Retina (tissue), 1 donor: ENCODE data around the gene ARHGEF6.
A peak's percentile ranks its signal among the peaks of the same experiment; 100 is the strongest.
"Not testable (repeated sequence)": the region's sequence is repeated elsewhere in the genome, so short reads cannot be mapped to it uniquely, and the experiment has no call there.

Experiments used
- DNase-seq: peaks from one replicate; pipeline ENCODE4 v3.0.0-alpha.2; 2016

Gene ARHGEF6

DNA sequence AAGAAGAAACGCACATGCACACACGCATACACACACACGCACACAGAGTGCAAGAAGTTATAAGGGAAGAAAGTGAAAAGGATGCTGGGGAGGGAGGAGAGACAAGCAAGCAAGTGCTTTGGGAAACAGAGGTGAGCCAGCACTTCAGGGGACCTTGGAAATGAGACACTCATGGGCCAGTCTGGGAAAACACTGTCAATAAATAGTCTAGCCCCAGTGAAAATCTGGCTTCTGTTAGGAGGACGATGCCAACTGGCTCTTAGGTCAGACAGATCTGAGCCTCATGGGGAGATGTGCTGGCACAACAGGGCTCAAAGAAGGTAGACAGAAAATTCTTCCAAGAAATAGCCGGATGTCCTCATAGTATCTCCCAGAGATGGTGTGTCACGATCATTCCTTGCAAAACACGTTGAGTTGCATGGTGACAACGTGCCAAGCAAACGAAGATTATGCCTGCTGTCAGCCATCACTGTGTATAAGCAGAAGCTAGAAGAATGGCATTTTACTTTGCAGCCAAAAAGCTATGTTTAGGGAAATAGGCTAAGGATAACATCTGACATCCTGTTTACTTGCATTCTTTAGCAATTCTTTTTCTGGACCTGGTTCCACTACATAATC lies 557 bp upstream of the ARHGEF6 start:
- DNase-seq = no peak

DNA sequence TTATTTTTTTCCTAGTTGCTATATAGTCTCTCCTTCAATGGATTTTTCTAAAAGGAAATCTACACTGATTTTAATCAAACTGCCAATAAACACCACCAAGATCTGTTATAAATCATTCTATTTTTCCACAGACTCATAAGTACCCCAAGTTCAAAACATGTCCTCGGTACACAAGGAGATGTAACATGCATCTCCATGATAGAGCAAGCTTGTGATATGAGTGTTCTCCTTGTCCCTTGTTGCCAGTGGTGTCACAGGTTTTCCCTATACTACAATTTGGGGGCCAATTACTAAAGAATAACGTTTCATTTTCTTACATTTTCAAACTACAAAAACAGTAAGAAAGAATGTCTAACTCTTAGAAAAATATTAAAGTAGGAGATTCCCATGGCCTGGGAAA lies 491 bp downstream of the ARHGEF6 start:
- no peak for DNase-seq

DNA sequence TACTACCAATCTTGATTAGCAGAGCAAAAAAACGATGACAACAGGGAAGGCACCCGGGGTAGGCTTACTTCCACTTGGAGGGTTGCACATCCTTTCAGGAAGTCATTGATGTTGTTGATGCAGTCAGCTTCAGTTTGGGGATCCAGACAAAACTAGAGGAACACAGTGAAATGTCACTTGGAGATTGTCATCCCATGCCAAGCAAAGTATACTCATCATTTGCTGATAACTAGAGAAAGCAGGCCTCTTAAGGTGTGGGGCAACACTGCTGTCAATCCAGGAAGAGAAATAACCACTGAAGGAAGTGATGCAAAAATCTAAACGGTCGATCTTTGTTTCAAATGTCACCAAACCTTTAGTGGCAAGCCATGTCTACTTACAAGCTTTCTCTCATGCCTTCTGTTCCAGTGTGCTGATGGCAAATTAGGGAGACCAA lies 1.4 kb downstream of the ARHGEF6 start:
- no peak for DNase-seq

DNA sequence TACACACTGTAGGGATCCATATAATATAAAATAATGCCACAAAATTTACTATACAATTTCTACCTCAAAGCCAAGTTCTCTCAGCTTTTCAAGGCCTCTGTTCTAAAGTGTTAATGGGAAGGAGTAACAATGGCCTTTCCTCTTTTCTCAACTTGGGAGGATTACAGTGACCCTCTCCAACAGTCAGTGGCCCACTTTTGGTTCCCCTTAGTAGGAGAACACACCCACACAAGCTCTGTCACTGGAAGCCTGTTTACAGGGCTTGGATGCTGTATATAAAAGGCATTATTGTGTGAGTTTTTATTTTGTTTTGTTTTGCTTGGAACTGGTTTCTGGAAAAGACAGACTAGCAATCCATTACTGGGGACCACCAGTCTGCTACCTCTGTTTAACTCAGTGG lies 1.8 kb downstream of the ARHGEF6 start:
- no peak for DNase-seq

DNA sequence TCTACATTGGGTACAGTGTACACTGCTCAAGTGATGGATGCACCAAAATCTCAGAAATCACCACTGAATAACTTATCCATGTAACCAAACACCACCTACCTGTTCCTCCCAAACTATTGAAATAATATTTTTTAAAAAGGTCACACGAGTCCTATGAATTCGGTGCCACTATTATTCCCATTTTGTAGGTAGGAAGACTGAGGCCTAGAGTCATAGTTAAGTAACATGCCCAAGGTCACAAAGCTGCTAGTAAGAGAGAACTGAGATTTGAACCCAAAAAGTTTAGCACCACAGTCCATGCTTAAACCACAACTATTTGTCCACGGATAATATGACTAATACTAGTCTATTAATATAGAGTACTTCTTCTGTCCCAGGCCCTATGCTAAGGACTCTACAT lies 2.7 kb downstream of the ARHGEF6 start:
- no peak for DNase-seq

DNA sequence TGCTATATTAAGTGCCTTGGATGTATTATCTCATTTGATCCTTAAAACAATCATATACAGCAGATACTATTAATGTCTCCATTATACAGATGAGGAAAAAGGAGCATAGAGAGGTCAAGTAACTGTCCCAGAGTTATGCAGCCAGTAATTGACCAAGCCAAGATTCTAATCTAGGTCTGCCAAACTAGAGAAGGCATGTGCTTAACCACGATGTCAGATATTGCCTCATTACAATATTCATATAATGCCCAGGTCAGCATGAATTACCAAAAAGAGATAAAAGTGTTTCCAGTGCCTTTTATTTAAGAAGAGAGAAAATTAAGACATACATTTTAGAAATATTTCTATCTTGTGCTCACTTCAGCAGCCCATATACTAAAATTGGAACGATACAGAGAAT lies 7.1 kb downstream of the ARHGEF6 start:
- no peak for DNase-seq

DNA sequence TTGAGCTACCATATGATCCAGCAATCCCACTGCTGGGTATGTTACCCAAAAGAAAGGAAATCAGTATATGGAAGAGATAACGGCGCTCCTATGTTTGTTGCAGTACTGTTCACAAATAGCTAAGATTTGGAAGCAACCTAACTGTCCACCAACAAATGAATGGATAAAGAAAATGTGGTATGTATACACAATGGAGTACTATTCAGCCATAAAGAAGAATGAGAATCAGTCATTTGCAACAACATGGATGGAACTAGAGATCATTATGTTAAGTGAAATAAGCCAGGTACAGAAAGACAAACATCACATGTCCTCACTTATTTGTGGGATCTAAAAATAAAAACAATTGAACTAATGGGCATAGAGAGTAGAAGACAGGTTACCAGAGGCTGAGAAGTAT lies 8.9 kb downstream of the ARHGEF6 start:
- not testable (repeated sequence) for DNase-seq

DNA sequence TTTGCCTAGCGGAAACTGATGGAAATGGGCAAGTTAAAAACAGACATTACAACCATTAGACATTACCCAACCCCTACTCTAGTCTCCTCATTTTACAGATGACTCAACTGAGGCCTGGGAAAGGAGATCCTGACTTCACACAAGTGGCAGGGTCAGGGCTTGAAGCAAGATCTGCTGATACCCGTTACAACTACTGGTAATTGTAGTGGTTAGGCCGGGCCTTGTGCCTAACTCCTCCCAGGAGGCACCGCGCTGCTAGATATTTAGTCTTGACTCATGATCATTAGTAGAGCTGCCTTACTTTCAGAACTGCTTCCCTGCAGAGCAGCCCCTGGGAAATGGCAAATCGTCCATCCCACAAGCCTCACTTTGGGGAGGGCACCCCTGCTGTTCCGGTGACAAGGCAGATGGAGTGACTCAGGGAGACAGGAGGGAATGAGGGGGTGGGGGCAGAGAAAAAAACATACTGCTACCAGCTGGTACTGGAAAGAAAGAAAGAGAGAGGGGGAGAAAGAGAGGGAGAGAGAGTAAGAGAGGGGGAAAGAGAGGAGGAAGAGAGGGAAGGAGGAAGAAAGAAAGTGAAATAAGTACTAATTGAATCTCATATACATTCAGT lies 12.2 kb downstream of the ARHGEF6 start:
- DNase-seq = peak; percentile 7

DNA sequence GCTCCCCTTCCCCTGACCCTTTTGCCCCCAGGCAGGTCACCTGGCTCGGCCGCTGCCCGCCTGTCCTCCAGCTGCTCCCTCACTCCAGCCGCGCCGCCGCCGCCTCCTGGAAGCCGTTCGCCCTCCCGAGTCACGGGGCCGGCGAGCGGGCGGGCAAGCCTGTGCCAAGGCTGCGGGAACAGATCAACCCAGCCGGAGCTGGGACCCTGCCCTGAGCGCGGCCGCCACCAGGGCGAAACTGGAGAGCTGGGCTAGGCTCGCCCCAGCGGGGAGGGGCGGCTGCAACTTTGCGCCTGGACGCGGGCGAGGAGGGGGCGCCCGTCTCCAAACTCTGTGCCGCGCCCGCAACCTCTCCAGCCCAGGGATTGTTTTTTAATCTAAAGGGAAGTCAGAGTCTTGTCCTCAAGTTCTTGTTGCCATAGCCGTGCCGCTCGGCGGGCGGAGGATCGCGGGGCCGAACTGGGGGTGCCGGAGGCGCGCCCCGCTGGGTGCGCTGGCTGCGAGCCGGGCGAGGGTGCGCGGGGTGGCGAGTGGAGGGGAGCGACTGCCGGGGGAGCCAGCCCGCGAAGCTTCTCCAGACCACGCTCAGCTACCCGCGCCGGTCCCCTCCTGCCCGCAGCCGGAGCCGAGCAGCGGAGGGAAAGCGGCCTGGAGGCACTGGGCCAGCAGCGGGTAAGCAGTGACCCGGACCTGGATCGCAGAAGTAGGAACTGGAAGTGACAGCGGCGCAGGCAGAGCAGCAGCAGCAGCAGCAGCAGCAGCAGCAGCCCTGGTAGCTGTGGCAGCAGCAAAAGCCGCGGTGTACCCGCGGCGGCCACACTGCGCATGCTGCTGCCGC lies 13.4 kb downstream of the ARHGEF6 start:
- DNase-seq = peak; percentile 76

DNA sequence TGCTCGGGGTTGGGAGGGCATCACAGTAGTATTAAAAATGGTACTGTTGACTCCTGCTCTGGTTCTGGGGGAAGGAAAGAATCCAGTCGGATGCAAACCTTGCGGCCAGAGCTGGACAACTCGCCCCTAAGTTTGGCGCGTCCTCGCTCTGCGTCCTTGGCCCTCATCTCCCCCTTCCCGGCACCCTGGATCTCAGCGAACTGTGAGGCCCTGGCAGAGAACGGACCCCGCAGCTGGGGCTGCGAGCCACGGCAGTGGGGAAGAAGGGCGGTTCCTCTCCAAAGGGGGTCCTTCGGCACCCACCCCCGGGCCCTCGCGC lies 14.0 kb downstream of the ARHGEF6 start:
- no peak for DNase-seq

DNA sequence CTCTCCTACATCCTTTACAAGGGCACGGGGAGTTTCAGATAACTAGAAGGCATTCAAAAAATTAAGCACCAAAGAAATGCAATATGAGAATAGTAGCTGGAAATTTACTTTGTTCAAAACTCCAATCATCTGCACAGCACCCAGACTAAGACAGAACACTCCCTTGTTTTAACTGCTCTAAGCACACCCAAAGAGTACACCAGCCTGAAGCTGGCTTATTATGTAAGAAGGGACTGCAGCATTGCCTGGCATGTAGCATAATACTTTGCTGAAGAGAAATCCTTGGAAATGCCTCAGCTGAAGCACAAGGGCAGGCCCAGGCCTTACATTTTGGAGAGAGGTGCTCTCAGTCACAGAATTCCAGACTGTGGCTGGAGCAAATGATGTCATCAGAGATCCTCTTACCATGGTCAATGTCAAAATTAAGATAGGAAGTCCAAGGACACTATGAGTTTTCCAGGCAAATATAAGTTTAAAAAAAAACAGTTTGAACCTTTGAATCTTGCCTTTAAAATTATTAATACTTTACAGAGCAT lies 14.8 kb downstream of the ARHGEF6 start:
- no peak for DNase-seq

DNA sequence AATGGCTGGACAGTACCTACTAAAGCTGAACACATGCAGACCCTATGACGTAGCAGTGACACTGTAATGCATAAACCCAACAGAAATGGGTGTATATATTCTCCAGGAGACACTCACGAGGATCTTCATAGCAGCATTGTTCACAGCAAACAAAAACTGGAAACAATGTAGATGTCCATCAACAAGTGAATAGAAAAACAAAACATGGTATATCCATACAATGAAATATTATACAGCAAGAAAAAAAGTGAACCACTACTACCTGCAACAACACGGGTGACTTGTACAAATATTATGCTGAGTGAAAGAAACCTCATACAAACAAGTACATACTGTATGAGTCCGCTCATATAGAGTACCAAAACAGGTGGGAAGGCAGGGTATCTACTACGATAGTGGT lies 16.5 kb downstream of the ARHGEF6 start:
- no peak for DNase-seq

DNA sequence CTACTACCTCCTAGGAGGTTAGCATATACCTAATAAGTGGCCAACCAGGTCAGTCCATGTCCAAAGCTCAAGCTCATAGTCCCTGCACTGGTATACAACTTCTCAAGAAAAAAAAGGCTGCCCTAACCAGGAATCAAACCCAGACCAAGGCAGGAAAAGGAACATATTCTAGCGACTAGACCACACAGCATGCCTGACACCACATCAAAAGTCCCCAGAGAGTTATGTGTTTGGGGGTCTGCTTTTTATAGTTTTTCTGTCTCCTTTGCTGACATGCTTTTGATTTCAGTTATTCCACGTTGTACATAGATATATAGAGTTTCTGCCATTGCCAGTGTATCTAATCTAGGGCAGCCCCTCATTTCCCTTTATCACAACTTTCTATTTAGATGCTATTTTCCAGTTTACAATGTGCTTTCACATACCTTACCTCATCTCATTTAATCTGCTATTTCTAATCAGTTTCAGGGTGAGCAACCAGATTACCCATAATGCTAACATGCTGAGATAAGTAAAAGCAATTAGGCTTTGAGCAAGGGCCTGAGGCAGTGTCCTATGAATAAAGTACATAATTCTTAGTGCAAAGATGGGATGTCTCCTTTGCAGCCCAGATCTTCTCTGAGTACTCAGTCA lies 17.8 kb downstream of the ARHGEF6 start:
- DNase-seq = no peak

DNA sequence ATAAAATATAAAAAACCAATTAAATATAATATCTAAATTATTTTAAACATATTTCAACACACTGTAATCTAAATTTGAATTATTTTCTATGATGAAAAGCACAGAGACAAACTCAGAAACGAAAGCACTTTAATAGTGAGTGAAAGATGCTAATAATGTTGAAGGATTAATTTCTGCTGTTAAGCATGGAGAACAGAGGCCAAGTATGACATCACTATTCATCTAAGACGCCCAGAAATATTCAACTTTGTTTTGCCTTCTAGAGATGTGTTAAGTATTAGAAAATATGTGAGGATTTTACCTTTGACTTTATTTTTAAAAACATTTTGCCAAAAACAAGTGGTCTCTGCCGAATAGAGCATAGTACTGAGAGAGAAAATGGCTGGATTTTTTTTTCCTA lies 19.3 kb downstream of the ARHGEF6 start:
- DNase-seq = no peak

DNA sequence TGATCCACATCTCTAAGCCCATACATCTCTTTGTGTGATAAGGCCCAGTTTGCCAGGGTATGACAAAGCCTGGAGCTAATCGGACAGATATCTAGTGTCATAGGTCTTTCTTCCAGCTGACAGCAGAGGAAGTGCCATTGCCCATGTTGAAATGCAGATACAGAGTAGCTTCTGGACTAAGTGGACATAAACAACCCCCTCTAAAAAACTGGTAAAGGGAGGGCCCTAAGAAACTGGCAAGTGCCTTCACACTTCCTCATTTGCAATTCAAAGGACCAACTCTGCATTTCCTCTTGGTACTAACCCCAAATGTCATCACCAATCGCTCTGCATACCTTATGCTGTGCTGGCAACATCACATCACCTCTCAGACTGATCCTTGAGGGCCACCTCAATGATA lies 20.8 kb downstream of the ARHGEF6 start:
- no peak for DNase-seq

DNA sequence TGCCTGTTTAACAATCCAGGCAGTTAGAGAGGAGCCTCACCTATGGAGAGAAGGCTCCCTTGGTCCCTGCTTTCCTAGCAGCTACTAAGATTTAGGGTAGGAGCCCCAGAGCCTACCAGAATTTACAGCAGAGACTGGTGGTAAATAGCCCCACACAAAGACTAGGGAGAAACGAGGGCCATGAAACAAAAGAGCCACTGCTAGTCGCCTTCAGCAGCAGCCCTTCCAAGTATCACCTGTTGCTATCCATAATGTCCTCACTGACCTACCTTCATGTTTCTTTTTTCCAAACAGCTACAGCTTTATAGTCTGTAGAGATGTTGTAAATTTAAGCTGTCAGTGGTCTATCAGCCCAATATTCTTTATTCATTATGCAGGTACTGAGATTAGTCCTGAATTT lies 25.3 kb downstream of the ARHGEF6 start:
- DNase-seq = no peak

DNA sequence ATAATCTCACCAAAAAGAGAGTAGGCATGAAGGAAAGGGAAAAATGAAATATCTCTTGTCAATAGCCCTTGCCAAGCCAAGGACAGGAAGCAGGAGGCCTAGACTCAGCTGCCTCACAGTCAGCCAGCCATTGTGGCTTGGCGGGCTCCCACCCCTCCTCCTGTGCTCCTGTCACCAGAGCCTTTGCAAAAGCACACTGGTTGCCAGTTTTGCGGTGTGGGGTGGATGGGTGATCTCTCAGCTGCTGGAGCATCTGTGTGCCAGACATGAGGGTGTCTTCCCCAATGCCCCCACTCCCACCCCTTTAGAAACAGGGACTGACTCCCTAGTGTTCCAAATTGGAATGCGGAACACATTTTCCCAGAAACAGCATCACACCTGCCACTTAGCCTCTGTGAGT lies 26.1 kb downstream of the ARHGEF6 start:
- DNase-seq = no peak

DNA sequence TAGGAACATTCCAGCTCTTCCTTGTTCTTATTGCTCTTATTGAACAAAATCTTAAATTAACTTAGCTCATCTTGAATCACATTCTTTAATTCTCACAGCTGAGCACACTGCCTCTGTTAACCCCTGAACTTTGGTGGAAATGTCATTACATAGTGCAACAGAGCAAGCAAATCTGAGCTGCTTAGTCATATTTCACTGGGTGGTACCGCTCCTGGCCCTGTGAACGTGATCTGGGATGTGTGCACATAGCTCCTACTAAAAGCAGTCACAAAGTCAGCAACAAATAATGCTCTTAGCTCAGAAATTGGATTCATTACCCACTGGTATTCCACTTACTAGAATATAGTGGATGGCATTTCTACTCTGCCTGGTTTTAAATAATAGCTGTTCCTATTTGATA lies 27.9 kb downstream of the ARHGEF6 start:
- DNase-seq = no peak

DNA sequence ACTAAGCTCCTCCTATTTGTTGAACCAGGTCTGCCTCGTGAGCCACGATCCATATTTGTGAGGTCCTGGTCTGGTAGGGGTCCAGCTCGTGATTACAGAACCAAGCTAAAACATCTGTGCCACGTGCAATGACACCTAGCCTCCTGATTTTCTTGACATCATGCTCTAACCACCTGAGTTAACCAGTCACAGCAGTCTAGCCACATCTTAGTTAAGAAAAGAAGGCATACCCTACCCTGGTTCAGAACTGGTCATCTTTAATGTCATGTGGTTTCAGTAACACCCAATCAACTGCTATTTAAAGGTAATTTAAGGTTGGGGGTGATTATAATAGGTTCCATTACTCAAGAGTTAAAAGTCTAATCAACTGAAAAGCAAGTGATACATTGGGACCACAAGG lies 28.4 kb downstream of the ARHGEF6 start:
- no peak for DNase-seq

DNA sequence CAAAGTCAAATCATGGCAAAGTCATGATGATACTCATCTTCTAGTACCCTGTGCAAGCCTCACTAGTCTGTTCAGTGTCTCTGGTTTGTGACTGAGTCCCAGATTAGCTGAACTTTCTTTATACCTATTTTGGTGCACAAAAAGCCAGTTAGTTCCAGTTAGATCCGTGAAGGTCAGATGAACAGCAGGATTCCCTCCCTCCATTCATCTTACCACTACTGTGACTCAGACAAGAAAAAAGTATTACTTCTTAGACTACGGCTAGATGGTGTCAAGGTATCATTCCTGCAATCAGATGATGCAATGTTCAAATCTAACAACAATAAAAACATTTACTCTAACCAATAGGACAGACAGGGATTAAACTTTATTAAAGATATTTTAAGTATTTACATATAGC lies 30.4 kb downstream of the ARHGEF6 start:
- DNase-seq = no peak

DNA sequence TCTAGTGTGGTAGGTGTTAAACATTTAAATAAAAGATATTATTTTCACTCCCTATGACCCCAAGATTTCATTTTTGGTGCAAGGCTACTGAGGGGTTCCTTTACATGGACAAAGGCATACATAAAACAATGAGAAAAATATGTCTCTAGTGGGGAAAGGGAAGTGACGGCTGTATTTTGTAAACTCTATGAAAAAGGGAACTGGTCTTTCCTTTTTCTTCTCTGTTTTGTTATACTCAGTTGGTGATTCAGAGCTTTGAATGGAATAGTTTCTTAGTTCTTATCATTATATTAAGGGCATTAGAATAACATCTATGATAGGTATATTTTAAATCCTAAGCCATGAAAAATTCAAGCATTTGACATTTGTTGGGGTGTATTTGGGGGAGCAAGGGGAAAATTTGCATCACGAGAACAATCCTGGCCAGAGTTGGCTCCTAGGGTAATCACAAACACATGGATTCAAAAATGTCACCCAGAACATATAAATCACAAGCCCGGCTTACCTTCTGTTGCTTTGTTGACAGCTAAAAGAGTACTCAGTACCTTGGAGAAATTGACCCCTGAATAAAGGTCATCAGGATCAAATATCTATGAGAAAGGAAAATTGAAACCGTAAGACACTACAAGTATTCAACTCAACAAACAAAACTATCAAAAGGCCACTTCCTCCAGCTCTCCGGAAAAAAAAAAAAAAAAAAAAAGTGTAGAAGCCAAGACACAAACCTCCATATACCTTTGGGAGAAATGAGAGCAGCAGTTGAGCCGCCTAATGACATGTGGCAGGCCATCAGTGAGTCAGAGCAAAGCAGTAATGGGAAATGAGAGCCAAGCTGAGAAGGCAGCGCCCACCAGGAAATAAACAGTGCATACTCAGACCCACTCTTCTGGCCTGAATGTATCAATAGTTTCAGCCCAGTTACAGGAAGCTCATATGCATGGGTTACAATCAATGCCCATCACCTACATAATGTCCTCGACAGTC lies 33.4 kb downstream of the ARHGEF6 start:
- peak; percentile 9 for DNase-seq
